Mesendoderm (in vitro differentiated cells): ENCODE results near the gene COL25A1.
A peak's percentile ranks its signal among the peaks of the same experiment; 100 is the strongest.

ENCODE experiments used
- DNase-seq: peaks from one replicate; pipeline ENCODE4 v3.0.0; 2013
- H2AK5ac ChIP-seq: 2 replicates; pipeline ENCODE4 v1.6.1; 2013; ENCODE audit warnings: low read length, inconsistent platforms
- H2BK120ac ChIP-seq: 2 replicates; pipeline ENCODE4 v1.6.1; 2013; ENCODE audit warnings: low read depth, mild to moderate bottlenecking, low read length, moderate library complexity, mixed read lengths
- H2BK15ac ChIP-seq: replicated peaks from 2 replicates; pipeline ENCODE4 v1.6.1; 2013; ENCODE audit warnings: low read depth, mild to moderate bottlenecking, moderate library complexity
- H2BK5ac ChIP-seq: 2 replicates; pipeline ENCODE4 v1.6.1; 2013; ENCODE audit warnings: low read length, inconsistent platforms
- H3K18ac ChIP-seq: 2 replicates; pipeline ENCODE4 v1.6.1; 2013; ENCODE audit warnings: mild to moderate bottlenecking, low read length, mixed read lengths
- H3K23ac ChIP-seq: one replicate; pipeline ENCODE4 v1.6.1; 2013; ENCODE audit warnings: low read length
- H3K27ac ChIP-seq: 2 replicates; pipeline ENCODE4 v1.5.1; 2013; ENCODE audit warnings: low read depth, mild to moderate bottlenecking, inconsistent platforms, low read length, moderate library complexity
- H3K27me3 ChIP-seq: 2 replicates; pipeline ENCODE4 v1.6.1; 2013; ENCODE audit warnings: low read length, control low read depth, mild to moderate bottlenecking, inconsistent platforms; ENCODE audit not compliant: insufficient read depth, poor library complexity
- H3K36me3 ChIP-seq: 2 replicates; pipeline ENCODE4 v1.6.1; 2013; ENCODE audit warnings: low read length, inconsistent platforms; ENCODE audit not compliant: control insufficient read depth, insufficient read depth
- H3K4ac ChIP-seq: one replicate; pipeline ENCODE4 v1.6.1; 2013; ENCODE audit warnings: low read depth, mild to moderate bottlenecking, low read length, moderate library complexity
- H3K4me1 ChIP-seq: 2 replicates; pipeline ENCODE4 v1.6.1; 2013; ENCODE audit warnings: low read depth, low read length, inconsistent platforms; ENCODE audit not compliant: control insufficient read depth
- H3K4me2 ChIP-seq: 2 replicates; pipeline ENCODE4 v1.6.1; 2013; ENCODE audit warnings: low read length
- H3K4me3 ChIP-seq: 2 replicates; pipeline ENCODE4 v1.5.1; 2013; ENCODE audit warnings: mild to moderate bottlenecking, low read length
- H3K56ac ChIP-seq: one replicate; pipeline ENCODE4 v1.6.1; 2013; ENCODE audit warnings: low read length
- H3K79me1 ChIP-seq: 2 replicates; pipeline ENCODE4 v1.6.1; 2013; ENCODE audit warnings: low read length, inconsistent platforms
- H3K79me2 ChIP-seq: 2 replicates; pipeline ENCODE4 v1.6.1; 2013; ENCODE audit warnings: mild to moderate bottlenecking, low read length; ENCODE audit not compliant: control insufficient read depth, insufficient read depth
- H3K9ac ChIP-seq: 2 replicates; pipeline ENCODE4 v1.6.1; 2013; ENCODE audit warnings: low read length, inconsistent platforms
- H4K5ac ChIP-seq: one replicate; pipeline ENCODE4 v1.6.1; 2013; ENCODE audit warnings: low read length
- H4K8ac ChIP-seq: one replicate; pipeline ENCODE4 v1.6.1; 2013; ENCODE audit warnings: low read depth, mild to moderate bottlenecking, control low read depth, low read length, moderate library complexity
- WGBS: extraction: QIAGEN DNeasy Blood & Tissue Kit; methylation state at CpG from one replicate; pipeline ENCODE4 v1.1.7; 2013; ENCODE audit warnings: low lambda C conversion rate, missing lambda C conversion rate; ENCODE audit not compliant: insufficient coverage; ENCODE audit errors: extremely low coverage; 5-methylcytosine and 5-hydroxymethylcytosine counted together

Gene COL25A1

DNA sequence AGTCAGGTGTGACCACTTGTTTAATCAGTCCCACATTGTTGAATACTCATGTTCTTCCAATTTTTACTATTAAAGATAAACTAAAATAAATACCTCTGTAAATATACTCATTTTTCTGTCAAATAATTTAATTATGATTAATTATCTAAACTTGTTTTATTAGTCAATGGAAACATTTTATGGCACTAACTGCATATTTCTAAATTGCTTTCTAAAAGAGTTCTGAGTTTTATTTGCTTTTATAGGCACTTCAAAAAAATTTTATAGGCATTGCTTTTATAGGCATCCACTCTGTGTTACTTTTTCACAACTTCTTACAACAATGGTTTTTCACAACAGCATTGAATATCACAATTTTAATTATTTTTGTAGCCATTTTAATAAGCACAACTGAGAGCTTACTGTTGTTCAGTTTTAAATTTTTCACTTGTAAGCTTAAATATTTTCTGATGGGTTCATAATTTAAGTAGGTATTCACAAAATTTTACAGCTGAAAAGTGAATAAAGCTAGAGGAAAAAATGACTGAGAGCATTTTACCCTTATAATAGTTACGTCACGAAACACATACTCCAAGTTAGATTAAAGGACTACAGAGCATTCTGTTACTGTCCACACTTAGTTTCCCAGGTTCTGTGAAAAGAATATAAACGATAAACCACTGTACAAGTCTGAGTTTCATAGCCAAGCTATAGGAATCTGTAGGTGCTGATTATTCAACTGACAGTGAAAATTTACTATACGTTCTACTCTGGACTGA, 398.8 kb downstream of the COL25A1 start:
- no peak for DNase-seq
- H2BK120ac ChIP-seq, result no peak overlapping the region
- H2BK5ac ChIP-seq, result no peak overlapping the region
- no peak overlapping the region for H3K9ac ChIP-seq
- no peak overlapping the region for H3K4me2 ChIP-seq
- no peak overlapping the region for H2AK5ac ChIP-seq
- H3K23ac ChIP-seq, result no peak overlapping the region
- WGBS, result no CpG with 5 or more reads among the region's 4 CpGs
- H3K18ac ChIP-seq, result no peak overlapping the region
- no peaks in the 10 kb centered on the region for H3K4me1 ChIP-seq
- peak overlapping the region; percentile 74 for H2BK15ac ChIP-seq
- no peak overlapping the region for H3K4ac ChIP-seq
- no peak overlapping the region for H3K56ac ChIP-seq
- H3K79me2 ChIP-seq, result no peaks in the 10 kb centered on the region
- no peak overlapping the region for H3K27ac ChIP-seq
- no peaks in the 10 kb centered on the region for H3K79me1 ChIP-seq
- no peaks in the 10 kb centered on the region for H3K36me3 ChIP-seq
- no peak overlapping the region for H4K5ac ChIP-seq
- no peak overlapping the region for H4K8ac ChIP-seq
- H3K27me3 ChIP-seq, result no peaks in the 10 kb centered on the region
- H3K4me3 ChIP-seq, result no peak overlapping the region

GRCh38 chr4:108902769-108903168, 399.7 kb downstream of the COL25A1 start:
- no peak for DNase-seq
- H2AK5ac ChIP-seq, result no peak overlapping the region
- no peak overlapping the region for H3K4me3 ChIP-seq
- no peaks in the 10 kb centered on the region for H3K79me1 ChIP-seq
- WGBS, result no CpG with 5 or more reads among the region's 3 CpGs
- H3K56ac ChIP-seq, result no peak overlapping the region
- no peak overlapping the region for H3K4me2 ChIP-seq
- no peak overlapping the region for H3K9ac ChIP-seq
- H3K4ac ChIP-seq, result no peak overlapping the region
- no peak overlapping the region for H3K18ac ChIP-seq
- no peaks in the 10 kb centered on the region for H3K36me3 ChIP-seq
- no peak overlapping the region for H3K23ac ChIP-seq
- no peak overlapping the region for H2BK15ac ChIP-seq
- H3K27me3 ChIP-seq, result no peaks in the 10 kb centered on the region
- no peak overlapping the region for H3K27ac ChIP-seq
- no peak overlapping the region for H4K5ac ChIP-seq
- no peaks in the 10 kb centered on the region for H3K4me1 ChIP-seq
- no peak overlapping the region for H4K8ac ChIP-seq
- no peaks in the 10 kb centered on the region for H3K79me2 ChIP-seq
- H2BK5ac ChIP-seq, result no peak overlapping the region
- no peak overlapping the region for H2BK120ac ChIP-seq

DNA sequence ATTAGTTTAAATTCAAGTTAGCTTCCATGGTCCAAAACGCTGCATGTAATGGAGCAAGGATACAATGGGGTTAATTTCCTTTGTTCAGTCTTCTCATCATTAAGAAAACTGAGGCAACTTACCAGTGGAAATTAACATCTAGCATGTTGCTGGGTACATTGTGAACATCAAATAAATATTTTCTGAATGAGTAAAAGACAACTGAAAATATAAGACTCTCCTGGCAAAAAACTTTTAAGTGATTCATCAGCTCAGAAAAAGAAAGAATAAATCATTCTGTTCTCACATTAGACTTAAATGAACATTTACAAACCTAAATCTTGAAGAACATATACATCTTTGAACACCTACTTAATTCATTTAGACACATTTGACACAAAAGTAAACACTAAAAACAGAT, 401.2 kb downstream of the COL25A1 start:
- Histone ChIP-seq H4K5ac (no peak overlapping the region), H2BK5ac (no peak overlapping the region), H3K27ac (no peak overlapping the region), H3K79me1 (no peaks in the 10 kb centered on the region), H3K9ac (no peak overlapping the region), H3K18ac (no peak overlapping the region), H3K79me2 (no peaks in the 10 kb centered on the region), H3K4me3 (no peak overlapping the region), H3K27me3 (no peaks in the 10 kb centered on the region), H3K23ac (no peak overlapping the region), H4K8ac (no peak overlapping the region), H3K4ac (no peak overlapping the region), H2BK120ac (no peak overlapping the region), H2AK5ac (no peak overlapping the region), H3K4me2 (no peak overlapping the region), H3K4me1 (no peaks in the 10 kb centered on the region), H2BK15ac (no peak overlapping the region), H3K36me3 (no peaks in the 10 kb centered on the region), H3K56ac (no peak overlapping the region)
- no CpG with 5 or more reads among the region's 1 CpG for whole genome bisulfite sequencing
- DNase-seq, result no peak

- no peak overlapping the region for H3K18ac ChIP-seq
- H3K9ac ChIP-seq, result no peak overlapping the region
- no CpG with 5 or more reads among the region's 3 CpGs for WGBS
- no peak overlapping the region for H3K23ac ChIP-seq
- H2BK5ac ChIP-seq, result no peak overlapping the region
- H3K79me1 ChIP-seq, result no peaks in the 10 kb centered on the region
- H2BK120ac ChIP-seq, result no peak overlapping the region
- no peaks in the 10 kb centered on the region for H3K79me2 ChIP-seq
- no peak overlapping the region for H3K4me3 ChIP-seq
- H2AK5ac ChIP-seq, result no peak overlapping the region
- H4K5ac ChIP-seq, result no peak overlapping the region
- no peak overlapping the region for H2BK15ac ChIP-seq
- no peak overlapping the region for H4K8ac ChIP-seq
- no peak overlapping the region for H3K4ac ChIP-seq
- DNase-seq, result peak; percentile 76
- no peaks in the 10 kb centered on the region for H3K36me3 ChIP-seq
- no peaks in the 10 kb centered on the region for H3K4me1 ChIP-seq
- H3K4me2 ChIP-seq, result no peak overlapping the region
- no peak overlapping the region for H3K56ac ChIP-seq
- H3K27ac ChIP-seq, result no peak overlapping the region
- H3K27me3 ChIP-seq, result no peaks in the 10 kb centered on the region
These were observed 402.4 kb downstream of the COL25A1 start for GRCh38 chr4:108900018-108900580.

GRCh38 chr4:108893468-108893867, 409.0 kb downstream of the COL25A1 start:
- Histone ChIP-seq H3K27ac (no peak overlapping the region), H3K9ac (no peak overlapping the region), H3K4me3 (no peak overlapping the region), H2BK15ac (no peak overlapping the region), H2BK120ac (no peak overlapping the region), H2BK5ac (no peak overlapping the region), H3K36me3 (no peaks in the 10 kb centered on the region), H3K79me2 (no peaks in the 10 kb centered on the region), H3K56ac (no peak overlapping the region), H3K23ac (no peak overlapping the region), H3K27me3 (no peaks in the 10 kb centered on the region), H3K18ac (no peak overlapping the region), H3K4ac (no peak overlapping the region), H2AK5ac (no peak overlapping the region), H4K8ac (no peak overlapping the region), H3K4me2 (no peak overlapping the region), H4K5ac (no peak overlapping the region), H3K4me1 (no peaks in the 10 kb centered on the region), H3K79me1 (no peaks in the 10 kb centered on the region)
- no peak for DNase-seq
- no CpG with 5 or more reads among the region's 3 CpGs for WGBS
